Urinary bladder (tissue), 4 donors: Measurements from ENCODE around the gene LRCH1. TPM values are rescaled to one million over a fixed set of nuclear protein-coding genes. Genes with fewer than 3 reads are reported as not detected.

Experiments used
- DNase-seq: peaks from one replicate; pipeline ENCODE4 v3.0.0-alpha.2; 2015; ENCODE audit errors: extremely low spot score
- H3K27ac ChIP-seq: one replicate; pipeline ENCODE4 v1.5.1; 2013; ENCODE audit warnings: low read depth, mild to moderate bottlenecking, moderate library complexity
- H3K36me3 ChIP-seq: one replicate; pipeline ENCODE4 v1.6.1; 2013; ENCODE audit warnings: mild to moderate bottlenecking, moderate library complexity; ENCODE audit not compliant: insufficient read depth
- H3K4me1 ChIP-seq: one replicate; pipeline ENCODE4 v1.6.1; 2013; ENCODE audit warnings: mild to moderate bottlenecking, moderate library complexity; ENCODE audit not compliant: insufficient read depth
- H3K4me3 ChIP-seq: one replicate; pipeline ENCODE4 v1.5.1; 2013; ENCODE audit warnings: low read depth, low read length
- WGBS: extraction: QIAGEN DNeasy Blood & Tissue Kit; methylation state at CpG from one replicate; pipeline ENCODE4 v1.1.7; 2013; 5-methylcytosine and 5-hydroxymethylcytosine counted together
- polyA plus RNA-seq: library from polyadenylated mRNA; stranded (reverse); fragments of 200-250 nt; gene quantifications from one replicate; pipeline ENCODE4 v1.2.3, GENCODE V29; 2013
- total RNA-seq: library from RNA; depleted of rRNA; stranded (reverse); fragments of >200 nt; gene quantifications from one replicate; pipeline ENCODE4 v1.2.3, GENCODE V29; 2014
- donor health status: healthy with polysubstance abuse.
- donor health status: healthy.

The LRCH1 gene
- total and polyA plus RNA-seq, 2 donors = 17.8 to 34.4 TPM

DNA sequence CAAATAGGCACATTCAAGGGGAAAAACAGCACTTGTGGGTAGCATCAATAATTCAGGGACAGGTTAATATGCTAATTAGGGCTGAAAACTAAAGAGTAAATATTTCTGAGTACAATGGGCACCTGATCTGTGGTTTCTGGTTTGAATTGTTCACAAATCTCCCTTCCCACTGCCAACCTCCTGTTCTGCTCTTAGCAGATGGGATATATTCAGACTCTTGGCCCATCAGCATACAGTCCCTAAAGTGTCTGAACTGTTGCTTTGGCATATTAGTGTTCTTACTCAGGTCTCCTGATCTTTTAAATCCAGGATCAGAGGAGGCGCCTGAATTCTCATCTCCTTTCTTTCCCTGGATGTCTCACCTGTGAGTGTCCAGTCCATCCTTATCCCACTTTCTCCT lies 8.2 kb upstream of the LRCH1 start:
- 98% methylated on average over 1 of the region's 1 CpG for WGBS
- no peaks in the 10 kb centered on the region for H3K36me3 ChIP-seq
- no peaks in the 10 kb centered on the region for H3K4me1 ChIP-seq
- H3K27ac ChIP-seq = no peak overlapping the region
- no peak overlapping the region for H3K4me3 ChIP-seq
- DNase-seq = no peak

DNA sequence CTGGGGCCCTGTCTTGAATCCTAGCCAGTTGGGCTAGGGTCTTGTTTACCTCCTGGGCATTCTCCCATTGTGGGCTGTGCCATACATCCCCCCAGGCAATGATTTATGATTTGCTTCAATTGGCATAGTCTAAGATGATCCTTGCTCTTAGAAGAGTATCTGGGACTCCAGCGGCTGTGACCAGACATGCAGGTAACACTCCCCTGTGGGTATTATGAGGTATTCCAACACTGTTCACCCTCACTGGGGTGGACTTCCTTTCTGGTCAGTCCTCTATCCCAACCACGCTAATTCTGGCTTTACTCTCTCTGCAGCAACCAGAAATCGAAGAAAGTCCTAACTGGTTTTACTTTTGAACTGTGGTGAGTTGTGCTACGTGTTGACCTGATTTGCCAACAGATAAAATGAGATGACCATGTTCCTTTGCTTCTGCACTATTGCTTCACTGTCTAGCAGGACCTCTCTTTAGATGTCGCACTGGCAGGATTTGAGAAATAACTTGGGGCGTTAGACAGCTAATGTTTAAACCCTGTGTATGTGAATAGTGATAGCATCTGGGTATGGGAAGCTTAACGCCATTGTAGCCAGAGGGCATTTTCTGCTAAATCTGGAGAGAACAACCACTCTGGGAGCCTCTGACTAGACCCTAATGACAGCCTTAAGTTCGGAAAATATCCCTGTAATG lies 6.7 kb upstream of the LRCH1 start:
- WGBS = 88% methylated on average over 8 of the region's 8 CpGs
- Histone ChIP-seq H3K27ac (no peak overlapping the region), H3K4me3 (no peak overlapping the region), H3K4me1 (no peaks in the 10 kb centered on the region), H3K36me3 (no peaks in the 10 kb centered on the region)
- no peak for DNase-seq

DNA sequence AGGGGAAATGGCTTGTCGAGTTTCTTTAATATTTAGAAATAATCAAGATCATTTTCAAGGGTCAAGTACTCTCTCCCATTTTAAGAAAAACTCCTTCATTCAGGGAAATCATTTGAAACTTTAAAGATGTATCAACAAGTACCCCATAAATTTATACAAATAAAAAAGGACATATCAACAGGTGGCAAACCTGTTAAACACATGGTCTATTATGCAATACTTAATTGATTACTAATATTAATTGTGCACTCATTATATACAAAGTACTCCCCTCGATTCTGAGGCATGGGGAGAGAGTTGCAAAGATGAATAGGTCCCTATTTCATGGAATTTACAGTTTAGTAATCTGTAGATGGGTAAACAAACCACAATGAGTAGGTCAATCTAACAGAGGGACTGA lies 2.1 kb upstream of the LRCH1 start:
- DNase-seq = no peak
- Histone ChIP-seq H3K36me3 (no peaks in the 10 kb centered on the region), H3K4me1 (no peaks in the 10 kb centered on the region), H3K4me3 (no peak overlapping the region), H3K27ac (no peak overlapping the region)
- 84% methylated on average over 2 of the region's 2 CpGs for WGBS

DNA sequence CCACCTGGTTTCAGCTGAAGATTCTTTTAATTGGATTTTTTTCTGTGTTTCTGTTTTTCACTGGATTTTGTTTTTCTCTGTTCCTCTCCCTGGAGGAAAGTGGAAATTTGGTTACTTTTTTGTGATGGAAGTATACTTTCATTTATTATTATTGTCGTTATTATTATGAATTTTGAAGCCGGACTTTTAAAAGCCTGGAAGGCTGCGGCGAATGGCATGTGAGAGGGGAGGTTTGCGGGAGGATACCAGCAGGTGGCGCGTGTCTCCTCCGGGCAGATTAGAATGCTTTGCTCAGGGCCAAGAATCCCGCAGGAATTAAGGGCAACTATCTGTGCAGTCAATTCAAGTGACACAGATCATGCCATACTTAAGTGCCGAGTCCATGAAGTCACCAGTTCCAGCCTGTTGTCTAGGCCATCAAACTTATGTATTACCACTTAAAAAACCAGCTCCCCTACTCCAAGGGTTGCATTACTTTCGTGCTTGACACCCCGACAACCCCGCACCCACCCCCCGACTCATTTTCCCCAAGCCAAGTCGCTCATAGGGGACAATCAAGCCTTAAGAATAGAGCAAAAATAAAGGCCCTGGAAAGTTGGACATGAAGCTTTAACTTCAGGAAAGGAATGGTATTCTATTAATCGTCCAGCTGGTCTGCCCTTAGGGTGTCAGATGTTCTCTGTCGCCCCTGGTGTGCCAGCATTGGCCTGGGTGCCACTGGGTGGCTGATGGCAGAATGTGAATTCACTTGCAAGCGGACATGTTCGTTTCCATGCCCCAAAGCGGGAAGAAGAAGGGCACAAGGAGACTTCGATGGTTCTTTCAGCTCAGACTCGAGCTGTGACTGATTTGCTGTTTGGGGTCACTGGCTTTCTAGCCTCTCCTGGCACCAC lies 1.3 kb upstream of the LRCH1 start:
- Histone ChIP-seq H3K27ac (no peak overlapping the region), H3K36me3 (no peaks in the 10 kb centered on the region), H3K4me3 (no peak overlapping the region), H3K4me1 (no peaks in the 10 kb centered on the region)
- WGBS = 43% methylated on average over 22 of the region's 22 CpGs
- DNase-seq = no peak

DNA sequence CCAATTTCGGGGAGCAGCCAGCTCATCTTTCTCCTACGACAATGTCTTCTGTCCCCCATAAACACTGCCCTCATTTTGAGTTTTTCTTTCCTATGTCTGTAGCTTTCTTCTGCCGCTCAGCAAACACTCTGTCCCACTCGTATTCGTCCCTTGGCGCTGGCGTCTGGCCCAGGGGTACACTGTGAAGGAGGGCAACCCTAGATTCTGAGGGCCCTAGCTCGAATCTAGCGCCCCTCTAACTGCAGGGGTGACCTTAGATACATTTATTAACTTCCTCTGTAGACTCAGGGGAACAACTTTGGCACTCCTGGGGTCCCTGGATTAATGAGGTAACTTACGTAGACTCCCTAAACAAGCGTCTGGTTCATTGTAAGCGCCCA lies 677 bp upstream of the LRCH1 start:
- DNase-seq = no peak
- WGBS = 22% methylated on average over 12 of the region's 12 CpGs
- H3K4me1 ChIP-seq = no peaks in the 10 kb centered on the region
- no peak overlapping the region for H3K27ac ChIP-seq
- H3K36me3 ChIP-seq = no peaks in the 10 kb centered on the region
- H3K4me3 ChIP-seq = peak overlapping the region; percentile 77

DNA sequence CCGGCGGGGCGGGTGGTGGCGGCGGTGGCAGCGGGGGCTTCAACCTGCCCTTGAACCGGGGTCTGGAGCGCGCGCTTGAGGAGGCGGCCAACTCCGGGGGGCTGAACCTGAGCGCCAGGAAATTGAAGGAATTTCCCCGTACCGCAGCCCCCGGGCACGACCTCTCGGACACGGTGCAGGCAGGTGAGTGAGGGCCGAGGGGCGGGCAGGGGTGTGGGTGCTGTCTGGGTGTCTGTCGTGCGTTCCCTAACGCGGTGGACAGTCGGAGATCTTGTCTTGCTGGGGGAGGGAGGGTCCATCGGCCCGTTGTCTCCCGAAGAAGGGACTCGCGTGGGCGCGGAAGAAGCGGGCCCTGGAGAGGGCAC lies 533 bp downstream of the LRCH1 start:
- DNase-seq = no peak
- WGBS = under 1% methylated on average over 34 of the region's 34 CpGs
- Histone ChIP-seq H3K4me3 (peak overlapping the region; percentile 77), H3K4me1 (no peaks in the 10 kb centered on the region), H3K27ac (peak overlapping the region; percentile 84), H3K36me3 (no peaks in the 10 kb centered on the region)

DNA sequence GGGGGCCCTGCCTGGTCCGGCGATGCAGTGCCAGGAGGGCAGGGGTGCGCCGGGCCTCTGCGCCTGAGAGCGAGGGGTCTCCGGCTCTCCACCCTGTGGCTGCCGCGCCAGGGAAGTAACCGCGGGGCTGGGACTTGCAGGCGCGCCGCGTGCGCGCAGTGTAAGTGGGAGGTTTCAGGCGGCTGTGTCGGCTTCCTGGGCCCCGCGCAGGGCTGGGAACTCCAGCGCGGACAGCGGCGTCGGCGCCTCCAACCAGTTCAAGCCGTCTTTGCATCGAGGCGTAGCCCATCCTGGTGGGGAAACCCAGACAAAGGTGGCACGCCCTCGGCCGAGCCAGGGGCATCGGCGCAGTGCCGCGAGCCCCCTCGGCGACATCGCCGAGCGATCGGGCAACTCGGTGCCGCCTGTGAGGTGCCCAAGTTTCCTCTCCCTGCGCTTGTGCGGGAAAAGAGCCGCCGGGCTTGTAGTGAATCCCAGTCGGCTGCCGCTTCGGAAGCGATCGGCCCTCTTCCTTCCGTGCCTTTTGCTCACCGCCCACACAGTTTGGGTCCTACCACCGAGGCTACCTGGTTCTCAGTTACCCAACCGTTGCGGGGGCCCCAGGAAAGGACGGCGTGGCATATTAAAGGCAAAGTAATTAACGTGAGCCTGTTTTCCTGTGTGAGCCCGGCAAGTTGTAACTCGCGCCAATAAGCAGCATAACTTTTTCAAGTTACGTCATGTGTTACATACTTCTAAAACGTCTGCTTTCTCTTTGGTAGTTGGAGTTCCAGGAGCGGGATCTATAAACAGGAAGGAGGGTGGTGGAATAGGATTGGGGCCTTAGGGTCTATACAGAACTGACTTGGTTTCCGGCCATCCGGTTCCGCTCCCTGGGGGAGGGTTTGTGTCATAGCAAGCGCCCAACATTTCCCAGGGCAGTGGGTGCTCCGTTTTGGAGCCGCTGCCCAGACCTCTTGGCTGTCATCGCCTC lies 1.2 kb downstream of the LRCH1 start:
- H3K27ac ChIP-seq = peak overlapping the region; percentile 84
- peak; percentile 69 for DNase-seq
- WGBS = under 1% methylated on average over 75 of the region's 75 CpGs
- no peaks in the 10 kb centered on the region for H3K36me3 ChIP-seq
- no peaks in the 10 kb centered on the region for H3K4me1 ChIP-seq
- peak overlapping the region; percentile 77 for H3K4me3 ChIP-seq

DNA sequence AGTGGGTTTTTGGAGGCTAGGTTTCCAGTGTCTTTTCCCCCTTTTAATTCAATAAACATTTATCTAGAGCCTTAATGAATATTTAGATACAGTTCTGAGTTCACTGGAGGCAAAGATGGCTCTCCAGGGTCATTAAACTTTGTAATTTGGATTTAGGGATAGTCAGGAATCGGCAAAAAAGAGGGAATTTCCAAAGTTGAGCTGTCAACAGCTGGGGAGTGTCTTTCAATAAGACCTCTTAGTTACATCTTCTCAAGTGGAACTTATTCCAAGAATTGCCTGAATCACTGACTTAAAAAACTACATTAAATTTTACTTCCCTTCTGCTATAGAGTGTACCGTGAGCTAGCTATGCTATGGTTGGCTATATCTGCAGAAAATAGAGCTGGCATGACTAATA lies 2.0 kb downstream of the LRCH1 start:
- Histone ChIP-seq H3K4me3 (peak overlapping the region; percentile 77), H3K36me3 (no peaks in the 10 kb centered on the region), H3K27ac (peak overlapping the region; percentile 68), H3K4me1 (no peaks in the 10 kb centered on the region)
- DNase-seq = no peak
- WGBS = 13% methylated on average over 2 of the region's 2 CpGs

DNA sequence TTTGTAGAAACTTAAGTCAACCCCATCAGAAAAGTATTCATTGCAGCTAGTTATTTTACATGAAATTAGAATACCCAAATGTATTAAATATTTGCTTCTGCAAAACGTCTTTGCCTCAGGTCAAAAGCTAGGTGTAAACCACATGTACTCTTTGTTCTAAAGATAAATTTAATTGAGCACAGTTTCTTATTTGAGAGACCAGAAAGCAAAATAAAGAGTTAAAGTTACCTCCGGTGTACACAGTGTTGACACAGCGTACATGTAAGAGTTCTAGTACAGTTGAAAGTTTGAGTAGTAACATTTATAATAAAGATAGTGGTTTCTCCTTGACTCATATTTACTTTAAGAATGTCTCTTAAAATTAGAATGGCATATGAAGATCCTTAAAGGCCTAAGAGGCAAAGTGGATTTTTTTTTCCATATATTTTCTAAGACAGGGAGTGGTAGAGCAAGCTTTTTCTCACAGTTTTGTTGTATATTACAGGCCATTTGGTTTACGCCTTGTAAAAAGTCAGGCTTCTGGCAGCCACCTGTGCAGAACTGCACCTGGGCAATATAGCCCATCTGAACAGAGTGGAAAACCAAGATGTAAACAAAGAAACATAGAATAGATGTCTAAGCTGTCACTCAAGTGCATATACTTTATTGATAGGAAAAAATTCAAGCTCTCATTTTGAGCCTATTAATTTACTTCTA lies 2.9 kb downstream of the LRCH1 start:
- no peak for DNase-seq
- Histone ChIP-seq H3K4me3 (no peak overlapping the region), H3K4me1 (no peaks in the 10 kb centered on the region), H3K36me3 (no peaks in the 10 kb centered on the region), H3K27ac (no peak overlapping the region)
- 47% methylated on average over 4 of the region's 4 CpGs for WGBS

DNA sequence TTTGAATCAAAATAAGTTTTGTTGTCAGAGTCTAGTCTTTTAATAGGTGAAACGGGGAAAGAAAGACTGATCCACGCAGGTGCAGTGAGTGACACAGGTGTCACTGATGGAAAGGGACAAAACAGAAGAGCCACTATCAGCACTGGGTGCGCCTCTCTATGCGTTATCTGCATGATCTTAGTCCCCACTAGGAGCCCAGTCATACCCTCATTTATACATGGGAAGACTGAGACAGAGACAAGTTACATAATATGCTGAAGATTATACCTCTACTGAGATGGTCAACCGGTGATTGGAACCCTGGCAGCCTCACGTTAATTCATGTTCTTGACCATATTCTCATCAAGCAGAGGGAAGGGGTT lies 3.4 kb downstream of the LRCH1 start:
- DNase-seq = no peak
- H3K4me1 ChIP-seq = no peaks in the 10 kb centered on the region

DNA sequence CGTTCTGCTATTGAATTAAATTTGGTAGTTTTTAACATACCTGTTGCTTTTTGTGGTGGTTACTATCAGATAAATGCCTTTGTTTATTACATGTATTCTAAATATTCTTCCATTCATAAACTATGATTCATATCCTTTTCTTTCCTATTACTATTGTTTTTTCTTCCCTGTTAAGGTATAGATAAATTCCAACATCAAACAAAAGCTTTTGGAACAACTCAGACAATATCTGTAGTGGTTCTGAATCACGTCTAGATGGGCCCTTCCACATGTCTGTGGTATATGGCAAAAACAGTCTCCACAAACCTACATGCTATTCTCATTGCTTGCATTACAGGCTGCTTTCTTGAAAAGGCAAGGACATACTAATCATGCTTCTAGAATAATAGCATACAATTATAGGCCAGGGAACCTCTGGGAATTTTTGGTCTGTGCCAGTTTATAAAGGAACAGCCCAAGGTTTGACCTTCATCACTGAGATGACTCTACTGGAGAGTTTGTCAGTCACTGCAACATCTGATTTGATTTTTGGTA lies 6.4 kb downstream of the LRCH1 start:
- no peak for DNase-seq
- no peak overlapping the region for H3K27ac ChIP-seq
- H3K4me1 ChIP-seq = no peaks in the 10 kb centered on the region
- no peaks in the 10 kb centered on the region for H3K36me3 ChIP-seq
- WGBS = 67% methylated on average over 2 of the region's 2 CpGs
- H3K4me3 ChIP-seq = no peak overlapping the region

More for the DNA sequence above, 3.4 kb downstream of the LRCH1 start:
- Histone ChIP-seq H3K27ac (no peak overlapping the region), H3K4me3 (no peak overlapping the region), H3K36me3 (no peaks in the 10 kb centered on the region)
- 83% methylated on average over 6 of the region's 6 CpGs for WGBS

DNA sequence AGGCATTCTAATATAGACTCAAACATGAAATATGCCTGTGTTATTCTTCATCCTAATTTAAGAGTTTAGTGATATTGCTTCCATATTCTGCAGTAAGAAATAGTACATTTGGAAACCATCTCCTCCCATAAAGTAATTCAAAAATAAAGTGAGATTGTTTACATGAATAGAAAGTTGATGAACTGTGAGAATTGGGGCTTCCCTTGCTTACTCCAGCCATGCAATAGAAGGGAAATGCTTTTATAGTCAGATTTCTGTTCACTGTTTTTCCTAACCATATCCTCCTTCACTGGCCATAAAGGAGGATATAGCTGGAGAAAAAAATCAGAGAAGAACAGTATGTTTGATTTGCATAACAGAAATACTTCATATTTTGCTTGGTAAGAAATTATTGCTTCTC lies 7.8 kb downstream of the LRCH1 start:
- DNase-seq = no peak
- Histone ChIP-seq H3K36me3 (no peaks in the 10 kb centered on the region), H3K27ac (no peak overlapping the region), H3K4me1 (no peaks in the 10 kb centered on the region), H3K4me3 (no peak overlapping the region)

DNA sequence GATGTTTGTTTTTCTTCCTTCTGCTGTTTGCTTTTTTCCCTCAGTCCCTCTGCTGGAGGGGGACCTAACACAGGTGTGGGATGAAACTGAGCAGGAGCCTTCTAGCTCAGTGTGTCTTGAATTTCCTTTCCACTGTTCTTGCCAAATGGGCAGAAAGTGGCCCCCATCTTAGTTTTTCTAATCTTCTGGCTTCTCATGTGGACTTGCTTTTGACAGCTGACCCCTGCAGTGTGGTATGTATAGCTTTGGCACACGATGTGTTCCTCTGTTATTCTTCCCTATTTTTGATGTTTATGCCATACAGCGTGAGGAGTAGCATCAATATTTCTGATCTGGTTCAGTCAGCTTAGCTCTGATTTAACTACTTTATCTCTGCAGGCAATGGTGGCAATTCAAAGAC lies 8.3 kb downstream of the LRCH1 start:
- Histone ChIP-seq H3K4me3 (no peak overlapping the region), H3K4me1 (no peaks in the 10 kb centered on the region), H3K36me3 (no peaks in the 10 kb centered on the region), H3K27ac (no peak overlapping the region)
- no peak for DNase-seq
- 44% methylated on average over 2 of the region's 2 CpGs for WGBS
